ENCODE results near the gene VPS13D. TPM values are rescaled to one million over a fixed set of nuclear protein-coding genes. Genes with fewer than 3 reads are reported as not detected.

VPS13D gene
- total RNA-seq, 1 experiment from 2014 or later, result 30.7 TPM

GRCh38 chr1:12416101-12416500 lies 186.3 kb downstream of the VPS13D start:
- Histone ChIP-seq H3K27me3 (ENCODE audit: low read length) (no peaks in the 10 kb centered on the region), H3K27ac (ENCODE audit: low read length) (no peak overlapping the region), H3K79me2 (ENCODE audit: low read length) (no peaks in the 10 kb centered on the region), H3K36me3 (ENCODE audit: low read depth, low read length) (peaks cover 9% of the 10 kb centered on the region; the same call in 1 of the 2 replicates), H3K4me3 (ENCODE audit: low read length) (no peak overlapping the region), H3K9ac (ENCODE audit: low read length) (no peak overlapping the region), H3K4me1 (ENCODE audit: insufficient read depth, low read length) (peaks cover 18% of the 10 kb centered on the region; the same call in 1 of the 2 replicates), H3F3A (ENCODE audit: low read length, unreplicated experiment) (no peaks in the 10 kb centered on the region), H4K20me1 (ENCODE audit: low read length) (no peaks in the 10 kb centered on the region), H3K9me2 (replicated peaks; ENCODE audit: low read length) (no peaks in the 10 kb centered on the region), H3K9me3 (ENCODE audit: low read length) (no peaks in the 10 kb centered on the region), H3K4me2 (ENCODE audit: low read length) (no peak overlapping the region), H2AFZ (ENCODE audit: low read length) (no peak overlapping the region)
- CTCF ChIA-PET, result no interaction called here
- ATAC-seq (no peak), DNase-seq (no peak)
- TF ChIP-seq EZH2 (IDR thresholded peaks at IDR 0.05; ENCODE audit: low read length, unreplicated experiment) (no peak), EZH2phosphoT487 (IDR thresholded peaks at IDR 0.05; ENCODE audit: borderline replicate concordance, low read length) (no peak), CTCF (conservative IDR thresholded peaks at IDR 0.05; ENCODE audit: low read depth, low read length) (no peak)
- no TSS peak for BruUV-seq (replicated peaks)
- intact Hi-C loops (cut with micrococcal nuclease), result no loop called here
- POLR2A ChIA-PET (ENCODE audit: unreplicated experiment), result no interaction called here

- ATAC-seq (no peak), DNase-seq (no peak)
- Histone ChIP-seq H3K4me3 (ENCODE audit: low read length) (no peak overlapping the region), H3K27ac (ENCODE audit: low read length) (no peak overlapping the region), H4K20me1 (ENCODE audit: low read length) (no peaks in the 10 kb centered on the region), H3K4me1 (ENCODE audit: insufficient read depth, low read length) (peaks cover 18% of the 10 kb centered on the region; the same call in 1 of the 2 replicates), H3K4me2 (ENCODE audit: low read length) (no peak overlapping the region), H3K36me3 (ENCODE audit: low read depth, low read length) (peaks cover 9% of the 10 kb centered on the region; the same call in 1 of the 2 replicates), H3F3A (ENCODE audit: low read length, unreplicated experiment) (no peaks in the 10 kb centered on the region), H2AFZ (ENCODE audit: low read length) (no peak overlapping the region), H3K9ac (ENCODE audit: low read length) (no peak overlapping the region), H3K9me3 (ENCODE audit: low read length) (no peaks in the 10 kb centered on the region), H3K27me3 (ENCODE audit: low read length) (no peaks in the 10 kb centered on the region), H3K9me2 (replicated peaks; ENCODE audit: low read length) (no peaks in the 10 kb centered on the region), H3K79me2 (ENCODE audit: low read length) (no peaks in the 10 kb centered on the region)
- ChIA-PET CTCF (no interaction called here), POLR2A (ENCODE audit: unreplicated experiment) (no interaction called here)
- TF ChIP-seq EZH2 (IDR thresholded peaks at IDR 0.05; ENCODE audit: low read length, unreplicated experiment) (no peak), EZH2phosphoT487 (IDR thresholded peaks at IDR 0.05; ENCODE audit: borderline replicate concordance, low read length) (no peak), CTCF (conservative IDR thresholded peaks at IDR 0.05; ENCODE audit: low read depth, low read length) (no peak)
- intact Hi-C loops (cut with micrococcal nuclease), result no loop called here
- no TSS peak for BruUV-seq (replicated peaks)
Measured at GRCh38 chr1:12416744-12417143, 186.9 kb downstream of the VPS13D start.

GRCh38 chr1:12417389-12417788 lies 187.6 kb downstream of the VPS13D start:
- no peak for ATAC-seq
- CTCF ChIA-PET, result no interaction called here

More at GRCh38 chr1:12417389-12417788, 187.6 kb downstream of the VPS13D start:
- Histone ChIP-seq H3K27ac (ENCODE audit: low read length) (no peak overlapping the region), H3K36me3 (ENCODE audit: low read depth, low read length) (peaks cover 9% of the 10 kb centered on the region; the same call in 1 of the 2 replicates), H3K4me2 (ENCODE audit: low read length) (no peak overlapping the region), H3K9me3 (ENCODE audit: low read length) (no peaks in the 10 kb centered on the region), H3F3A (ENCODE audit: low read length, unreplicated experiment) (no peaks in the 10 kb centered on the region), H3K27me3 (ENCODE audit: low read length) (no peaks in the 10 kb centered on the region), H3K9me2 (replicated peaks; ENCODE audit: low read length) (no peaks in the 10 kb centered on the region), H3K9ac (ENCODE audit: low read length) (no peak overlapping the region), H4K20me1 (ENCODE audit: low read length) (no peaks in the 10 kb centered on the region), H3K4me1 (ENCODE audit: insufficient read depth, low read length) (peaks cover 18% of the 10 kb centered on the region; the same call in 1 of the 2 replicates), H3K4me3 (ENCODE audit: low read length) (no peak overlapping the region), H3K79me2 (ENCODE audit: low read length) (no peaks in the 10 kb centered on the region), H2AFZ (ENCODE audit: low read length) (no peak overlapping the region)
- POLR2A ChIA-PET (ENCODE audit: unreplicated experiment), result no interaction called here
- intact Hi-C loops (cut with micrococcal nuclease), result no loop called here
- BruUV-seq (replicated peaks), result no TSS peak
- no peak for DNase-seq
- TF ChIP-seq CTCF (conservative IDR thresholded peaks at IDR 0.05; ENCODE audit: low read depth, low read length), result no peak

Measured in PC-3 (cell line).